WTC11 (cell line): Measurements from ENCODE around the gene AMIGO3. TPM values are rescaled to one million over a fixed set of nuclear protein-coding genes. Genes with fewer than 3 reads are reported as not detected.

Source experiments
- ATAC-seq: fragments of 200-7000 bp; cut with Tn5 transposase; 2 replicates; pipeline ENCODE4 v1.10.0; 2021; ENCODE audit warnings: mild to moderate bottlenecking, moderate library complexity
- CTCF ChIA-PET: fragments of 300-600 bp; sonication (Branson Sonifier 250); formaldehyde crosslinking; loops from one replicate; lab custom pipeline; 2021; ENCODE audit warnings: antibody characterized with exemption; lab: Charles Lee
- POLR2A ChIA-PET: fragments of 350-600 bp; sonication (Branson Sonifier 250); formaldehyde crosslinking; loops from one replicate; lab custom pipeline; 2021; ENCODE audit warnings: antibody characterized with exemption; lab: Charles Lee
- DNase-seq: peaks from one replicate; pipeline ENCODE4 v3.0.0; 2021; ENCODE audit warnings: low spot score
- H3K27ac Mint-ChIP-seq: 2 replicates; pipeline ENCODE4 v1.8.0; 2021; ENCODE audit warnings: mixed read lengths
- H3K27me3 Mint-ChIP-seq: 2 replicates; pipeline ENCODE4 v1.8.0; 2021; ENCODE audit warnings: low read depth, mild to moderate bottlenecking, moderate library complexity, mixed read lengths
- H3K36me3 Mint-ChIP-seq: 2 replicates; pipeline ENCODE4 v1.8.0; 2021; ENCODE audit warnings: mixed read lengths
- H3K4me1 Mint-ChIP-seq: 2 replicates; pipeline ENCODE4 v1.8.0; 2022; ENCODE audit warnings: mixed read lengths
- H3K4me3 Mint-ChIP-seq: 2 replicates; pipeline ENCODE4 v1.8.0; 2021; ENCODE audit warnings: mild to moderate bottlenecking, moderate library complexity, mixed read lengths
- H3K9me3 Mint-ChIP-seq: 2 replicates; pipeline ENCODE4 v1.8.0; 2021; ENCODE audit warnings: mixed read lengths
- ARID4B ChIP-seq: sonication (generic); formaldehyde crosslinking; IDR thresholded peaks from 2 replicates; pipeline ENCODE4 v1.8.0; 2023; ENCODE audit warnings: missing genetic modification reagents, mild to moderate bottlenecking, borderline replicate concordance
- CDX4 ChIP-seq: fragments of 250-450 bp; sonication (Bioruptor Pico); IDR thresholded peaks from 2 replicates; pipeline ENCODE4 v1.9.0; 2021; ENCODE audit warnings: moderate library complexity, mild to moderate bottlenecking, inconsistent platforms, borderline replicate concordance
- CREB1 ChIP-seq: sonication (generic); formaldehyde crosslinking; IDR thresholded peaks from 2 replicates; pipeline ENCODE4 v1.8.0; 2023; ENCODE audit warnings: mild to moderate bottlenecking, missing genetic modification reagents
- ESRRA ChIP-seq: sonication (generic); formaldehyde crosslinking; IDR thresholded peaks from 2 replicates; pipeline ENCODE4 v1.8.1; 2022; ENCODE audit warnings: mild to moderate bottlenecking, missing genetic modification reagents, borderline replicate concordance
- FOXK1 ChIP-seq: sonication (generic); formaldehyde crosslinking; IDR thresholded peaks from 2 replicates; pipeline ENCODE4 v1.8.0; 2022; ENCODE audit warnings: mild to moderate bottlenecking, moderate library complexity, missing genetic modification reagents
- GTF2I ChIP-seq: fragments of 250-450 bp; sonication (Bioruptor Pico); conservative IDR thresholded peaks from 2 replicates; pipeline ENCODE4 v1.4.0; 2021; ENCODE audit warnings: mild to moderate bottlenecking
- HMGXB4 ChIP-seq: sonication (generic); formaldehyde crosslinking; IDR thresholded peaks from 2 replicates; pipeline ENCODE4 v1.8.1; 2023; ENCODE audit warnings: mild to moderate bottlenecking, moderate library complexity, missing genetic modification reagents
- MAX ChIP-seq: sonication (generic); formaldehyde crosslinking; IDR thresholded peaks from 2 replicates; pipeline ENCODE4 v1.8.0; 2022; ENCODE audit warnings: mild to moderate bottlenecking, missing genetic modification reagents
- NFATC4 ChIP-seq: fragments of 250-450 bp; sonication (Bioruptor Pico); IDR thresholded peaks from 2 replicates; pipeline ENCODE4 v1.9.0; 2021; ENCODE audit warnings: mild to moderate bottlenecking
- NFE2L1 ChIP-seq: sonication (generic); formaldehyde crosslinking; IDR thresholded peaks from 2 replicates; pipeline ENCODE4 v1.8.1; 2023; ENCODE audit warnings: missing genetic modification reagents
- TCF7 ChIP-seq: sonication (generic); formaldehyde crosslinking; IDR thresholded peaks from 2 replicates; pipeline ENCODE4 v1.8.0; 2022; ENCODE audit warnings: mild to moderate bottlenecking, low read depth, missing genetic modification reagents, moderate library complexity
- TEAD4 ChIP-seq: sonication (generic); formaldehyde crosslinking; IDR thresholded peaks from 2 replicates; pipeline ENCODE4 v1.8.0; 2022; ENCODE audit warnings: mild to moderate bottlenecking, missing genetic modification reagents
- USF1 ChIP-seq: sonication (generic); formaldehyde crosslinking; IDR thresholded peaks from 2 replicates; pipeline ENCODE4 v1.8.0; 2022; ENCODE audit warnings: mild to moderate bottlenecking, missing genetic modification reagents
- ZBTB43 ChIP-seq: sonication (generic); formaldehyde crosslinking; IDR thresholded peaks from 2 replicates; pipeline ENCODE4 v1.8.1; 2023; ENCODE audit warnings: mild to moderate bottlenecking, missing genetic modification reagents
- ZNF232 ChIP-seq: sonication (generic); formaldehyde crosslinking; IDR thresholded peaks from 2 replicates; pipeline ENCODE4 v1.8.0; 2022; ENCODE audit warnings: mild to moderate bottlenecking, missing genetic modification reagents
- ZSCAN18 ChIP-seq: fragments of 250-450 bp; sonication (Bioruptor Pico); IDR thresholded peaks from 2 replicates; pipeline ENCODE4 v2.1.2; 2022; ENCODE audit warnings: mild to moderate bottlenecking, moderate library complexity
- total RNA-seq: library from RNA; stranded (reverse); gene quantifications from 3 replicates; pipeline ENCODE4 v1.2.3, GENCODE V29; 2021

The AMIGO3 gene
- total RNA-seq, 1 experiment from 2014 or later: 3.9 TPM

GRCh38 chr3:49721596-49721895 is 2.1 kb upstream of the AMIGO3 start:
- H3K4me1 Mint-ChIP-seq: peaks cover 16% of the 10 kb centered on the region
- H3K36me3 Mint-ChIP-seq: peaks cover 12% of the 10 kb centered on the region
- no peak overlapping the region for H3K27ac Mint-ChIP-seq
- H3K4me3 Mint-ChIP-seq: no peak overlapping the region
- no peaks in the 10 kb centered on the region for H3K27me3 Mint-ChIP-seq
- TF ChIP-seq CREB1 (CRISPR knock-in tag) (no peak), TEAD4 (no peak), CDX4 (CRISPR knock-in tag) (no peak)
- ChIA-PET POLR2A (no interaction called here), CTCF (interaction anchor here (0.9 kb wide), 1 partner anchor 21 kb away, joined by 3 read pairs; no protein-coding TSS in a partner anchor)
- no peaks in the 10 kb centered on the region for H3K9me3 Mint-ChIP-seq
- DNase-seq (no peak), ATAC-seq (no peak)

GRCh38 chr3:49720855-49721595 is 1.5 kb upstream of the AMIGO3 start:
- Mint-ChIP-seq H3K4me3 (no peak overlapping the region), H3K27me3 (no peaks in the 10 kb centered on the region), H3K4me1 (peaks cover 16% of the 10 kb centered on the region), H3K9me3 (no peaks in the 10 kb centered on the region), H3K36me3 (peaks cover 12% of the 10 kb centered on the region), H3K27ac (no peak overlapping the region)
- POLR2A ChIA-PET: no interaction called here
- ATAC-seq (no peak), DNase-seq (no peak)
- CTCF ChIA-PET: interaction anchor here (0.6 to 4.4 kb wide), 2 partner anchors 154 to 181 kb away, joined by 3 to 23 read pairs; no protein-coding TSS in a partner anchor
- TF ChIP-seq HMGXB4 (no peak), GTF2I (no peak), ZNF232 (CRISPR knock-in tag) (no peak), TCF7 (CRISPR knock-in tag) (0 out of 2 replicates have a peak, but pooled peaks have one; percentile 23)

- H3K27ac Mint-ChIP-seq: peak overlapping the region; percentile 92
- peak overlapping the region; percentile 92 for H3K4me3 Mint-ChIP-seq
- DNase-seq: peak; percentile 61
- H3K4me1 Mint-ChIP-seq: peaks cover 11% of the 10 kb centered on the region
- H3K9me3 Mint-ChIP-seq: no peaks in the 10 kb centered on the region
- no peaks in the 10 kb centered on the region for H3K27me3 Mint-ChIP-seq
- CTCF ChIA-PET: interaction anchor here (0.5 to 4.4 kb wide), 21 partner anchors 10 to 402 kb away, joined by 3 to 45 read pairs (median 5); partner anchors contain the start of genes CAMKV, INKA1 and IP6K1
- POLR2A ChIA-PET: interaction anchor here (0.5 to 2.0 kb wide), 6 partner anchors 15 to 1464 kb away, joined by 3 to 7 read pairs (median 6); partner anchors contain the start of gene IP6K1
- peak; percentile 3 for ATAC-seq
- peaks cover 12% of the 10 kb centered on the region for H3K36me3 Mint-ChIP-seq
- TF ChIP-seq ESRRA (CRISPR knock-in tag) (0 out of 2 replicates have a peak, but pooled peaks have one; percentile 25), FOXK1 (0 out of 2 replicates have a peak, but pooled peaks have one; percentile 19), NFE2L1 (CRISPR knock-in tag) (0 out of 2 replicates have a peak, but pooled peaks have one; percentile 26), NFATC4 (CRISPR knock-in tag) (no peak), ZBTB43 (peak; percentile 70; the same call in 1 of the 2 replicates), ZSCAN18 (CRISPR knock-in tag) (no peak), MAX (CRISPR knock-in tag) (peak; percentile 85; the same call in 1 of the 2 replicates), USF1 (CRISPR knock-in tag) (peak; percentile 14; the same call in 1 of the 2 replicates), ARID4B (CRISPR knock-in tag) (0 out of 2 replicates have a peak, but pooled peaks have one; percentile 57)
Measured at GRCh38 chr3:49718858-49719213, 648 bp downstream of the AMIGO3 start.
